ENCODE data around the gene ALDH1L1. TPM values are rescaled to one million over a fixed set of nuclear protein-coding genes. Genes with fewer than 3 reads are reported as not detected.

The ALDH1L1 gene
- total RNA-seq, 1 experiment from 2014 or later: 50.0 TPM

- H3K27me3 ChIP-seq (ENCODE audit: insufficient read depth, low read depth): no peaks in the 10 kb centered on the region
- POLR2A ChIA-PET (ENCODE audit: unreplicated experiment): no interaction called here
Measured at GRCh38 chr3:126142652-126143051, 37.7 kb downstream of the ALDH1L1 start.

GRCh38 chr3:126137490-126138130, 42.8 kb downstream of the ALDH1L1 start:
- H2AFZ ChIP-seq: no peak overlapping the region
- no peak overlapping the region for H3K4me2 ChIP-seq
- H3K36me3 ChIP-seq (ENCODE audit: low read depth): no peaks in the 10 kb centered on the region
- ChIA-PET POLR2A (ENCODE audit: unreplicated experiment) (interaction anchor here (0.6 kb wide), 1 partner anchor 1410 kb away, joined by 3 read pairs; no protein-coding TSS in a partner anchor), CTCF (interaction anchor here (0.6 to 0.7 kb wide), 2 partner anchors 58 to 212 kb away, joined by 3 to 4 read pairs; no protein-coding TSS in a partner anchor)
- H3F3A ChIP-seq (ENCODE audit: insufficient read depth, low read depth): no peaks in the 10 kb centered on the region
- no peak for DNase-seq
- H3K9me2 ChIP-seq (ENCODE audit: insufficient read depth): no peaks in the 10 kb centered on the region
- no peak overlapping the region for H3K4me3 ChIP-seq
- H4K20me1 ChIP-seq (ENCODE audit: insufficient read depth): no peaks in the 10 kb centered on the region
- no peak overlapping the region for H3K27ac ChIP-seq
- no peak for TF ChIP-seq CTCF (conservative IDR thresholded peaks at IDR 0.05)
- no peak for TF ChIP-seq EZH2 (IDR thresholded peaks at IDR 0.05; ENCODE audit: low read depth)
- BruUV-seq (replicated peaks): no TSS peak
- H3K79me2 ChIP-seq (ENCODE audit: low read depth): no peaks in the 10 kb centered on the region
- H3K4me1 ChIP-seq (replicated peaks; ENCODE audit: insufficient read depth): no peaks in the 10 kb centered on the region
- intact Hi-C loops (cut with micrococcal nuclease; ENCODE audit: unreplicated experiment): no loop called here
- H3K27me3 ChIP-seq (ENCODE audit: insufficient read depth, low read depth): no peaks in the 10 kb centered on the region
- H3K9me3 ChIP-seq (ENCODE audit: insufficient read depth, low read depth): no peaks in the 10 kb centered on the region

More at GRCh38 chr3:126142652-126143051, 37.7 kb downstream of the ALDH1L1 start:
- Histone ChIP-seq H3K79me2 (ENCODE audit: low read depth) (no peaks in the 10 kb centered on the region), H3K27ac (no peak overlapping the region), H3K4me1 (replicated peaks; ENCODE audit: insufficient read depth) (no peaks in the 10 kb centered on the region), H3K9me3 (ENCODE audit: insufficient read depth, low read depth) (no peaks in the 10 kb centered on the region), H3K4me2 (no peak overlapping the region), H3K36me3 (ENCODE audit: low read depth) (no peaks in the 10 kb centered on the region), H2AFZ (no peak overlapping the region), H3K4me3 (no peak overlapping the region), H4K20me1 (ENCODE audit: insufficient read depth) (no peaks in the 10 kb centered on the region), H3F3A (ENCODE audit: insufficient read depth, low read depth) (no peaks in the 10 kb centered on the region), H3K9me2 (ENCODE audit: insufficient read depth) (no peaks in the 10 kb centered on the region)
- no peak for TF ChIP-seq EZH2 (IDR thresholded peaks at IDR 0.05; ENCODE audit: low read depth)
- no peak for TF ChIP-seq CTCF (conservative IDR thresholded peaks at IDR 0.05)
- no peak for DNase-seq
- intact Hi-C loops (cut with micrococcal nuclease; ENCODE audit: unreplicated experiment): no loop called here
- CTCF ChIA-PET: no interaction called here
- no TSS peak for BruUV-seq (replicated peaks)

- no peaks in the 10 kb centered on the region for H3K9me2 ChIP-seq (ENCODE audit: insufficient read depth)
- DNase-seq: no peak
- H3K4me1 ChIP-seq (replicated peaks; ENCODE audit: insufficient read depth): no peaks in the 10 kb centered on the region
- ChIA-PET POLR2A (ENCODE audit: unreplicated experiment) (no interaction called here), CTCF (no interaction called here)
- no peaks in the 10 kb centered on the region for H3K27me3 ChIP-seq (ENCODE audit: insufficient read depth, low read depth)
- intact Hi-C loops (cut with micrococcal nuclease; ENCODE audit: unreplicated experiment): no loop called here
- no TSS peak for BruUV-seq (replicated peaks)
- TF ChIP-seq EZH2 (IDR thresholded peaks at IDR 0.05; ENCODE audit: low read depth) (no peak), CTCF (conservative IDR thresholded peaks at IDR 0.05) (no peak)
- no peak overlapping the region for H2AFZ ChIP-seq
- H3K9me3 ChIP-seq (ENCODE audit: insufficient read depth, low read depth): no peaks in the 10 kb centered on the region
- H3K27ac ChIP-seq: no peak overlapping the region
- no peak overlapping the region for H3K4me2 ChIP-seq
- H3K79me2 ChIP-seq (ENCODE audit: low read depth): no peaks in the 10 kb centered on the region
- no peak overlapping the region for H3K4me3 ChIP-seq
- H3F3A ChIP-seq (ENCODE audit: insufficient read depth, low read depth): no peaks in the 10 kb centered on the region
- H3K36me3 ChIP-seq (ENCODE audit: low read depth): no peaks in the 10 kb centered on the region
- no peaks in the 10 kb centered on the region for H4K20me1 ChIP-seq (ENCODE audit: insufficient read depth)
Measured at GRCh38 chr3:126136428-126137220, 43.8 kb downstream of the ALDH1L1 start.
